HCT116 (cell line): ENCODE measurements around the gene PPP2R5C. TPM values are rescaled to one million over a fixed set of nuclear protein-coding genes. Genes with fewer than 3 reads are reported as not detected.

Experiments
- ATAC-seq: fragments of 200-7000 bp; cut with Tn5 transposase; 2 replicates; pipeline ENCODE4 v1.9.1; 2020; ENCODE audit warnings: mild to moderate bottlenecking, moderate library complexity
- BruUV-seq: library from RNA; stranded (reverse); fragments of 400-500 nt; replicated peaks from 2 replicates; lab custom pipeline; 2021; lab: Mats Ljungman, UMichigan
- CTCF ChIA-PET: fragments of 300-600 bp; sonication (Branson Sonifier 250); formaldehyde crosslinking; loops from one replicate; lab custom pipeline; 2021; ENCODE audit warnings: antibody characterized with exemption; lab: Charles Lee
- POLR2A ChIA-PET: fragments of 300-600, 350-600 bp; sonication (Branson Sonifier 250); formaldehyde crosslinking; loops from one replicate; lab custom pipeline; 2021; ENCODE audit warnings: antibody characterized with exemption; lab: Charles Lee
- RAD21 ChIA-PET, 2 experiments: fragments of 300-600 bp; sonication (Branson Sonifier 250); formaldehyde crosslinking; loops; one replicate each; lab custom pipeline; 2023; ENCODE audit warnings: low total read pairs in 2 of 2; ENCODE audit not compliant: uncharacterized antibody in 2 of 2, unreplicated experiment in 2 of 2, low non-redundant PET in 1 of 2; lab: Charles Lee
- DNase-seq: peaks from one replicate; pipeline ENCODE4 v3.0.0-alpha.2; 2010; ENCODE audit warnings: low read depth, low spot score
- H2AFZ ChIP-seq: fragments of 200-600 bp; shearing (Covaris generic), sonication (generic); 2 replicates; pipeline ENCODE4 v1.6.1; 2017; ENCODE audit warnings: low read depth, mixed run types, mixed read lengths, antibody characterized with exemption, low read length; ENCODE audit not compliant: poor library complexity, severe bottlenecking
- H3K27ac ChIP-seq: 2 replicates; pipeline ENCODE4 v1.5.1; 2012; ENCODE audit warnings: low read depth, low read length
- H3K27me3 ChIP-seq: fragments of 200-600 bp; sonication (generic); 2 replicates; pipeline ENCODE4 v1.6.1; 2016; ENCODE audit warnings: mixed run types, low read length, mixed read lengths; ENCODE audit not compliant: insufficient read depth
- H3K36me3 ChIP-seq, 2 experiments: fragments of 200-500 bp in 1 of 2; fragments of 200-600 bp in 1 of 2; sonication (Bioruptor generic) in 1 of 2; sonication (generic) in 1 of 2; 2 replicates each; pipeline versions ENCODE4 v1.5.1 to v1.6.1; 2014 to 2016; ENCODE audit warnings: low read length in 2 of 2, inconsistent platforms in 1 of 2, mixed read lengths in 1 of 2, mixed run types in 1 of 2; ENCODE audit not compliant: insufficient read depth in 2 of 2, control insufficient read depth in 1 of 2
- H3K4me1 ChIP-seq, 2 experiments: fragments of 200-600 bp in 1 of 2; sonication (generic) in 1 of 2; 2 replicates each; pipeline versions ENCODE4 v1.5.1 to v1.6.1; 2012 to 2017; ENCODE audit warnings: low read length in 2 of 2, inconsistent platforms in 1 of 2, mild to moderate bottlenecking in 1 of 2, mixed read lengths in 1 of 2, mixed run types in 1 of 2, moderate library complexity in 1 of 2; ENCODE audit not compliant: insufficient read depth in 2 of 2, control insufficient read depth in 1 of 2
- H3K4me2 ChIP-seq: fragments of 200-600 bp; sonication (generic); 2 replicates; pipeline ENCODE4 v1.6.1; 2017; ENCODE audit warnings: mixed run types, low read length, mixed read lengths
- H3K4me3 ChIP-seq, 2 experiments: fragments of 200-600 bp in 1 of 2; sonication (generic) in 1 of 2; replicated peaks in 1 of 2; 2 replicates each; pipeline ENCODE4 v1.5.1; 2011 to 2016; ENCODE audit warnings: low read length in 2 of 2, control low read depth in 1 of 2, low read depth in 1 of 2, mild to moderate bottlenecking in 1 of 2, mixed read lengths in 1 of 2, mixed run types in 1 of 2
- H3K79me2 ChIP-seq: fragments of 200-600 bp; sonication (generic); 2 replicates; pipeline ENCODE4 v1.6.1; 2017; ENCODE audit warnings: mild to moderate bottlenecking, mixed run types, low read length, moderate library complexity, mixed read lengths; ENCODE audit not compliant: insufficient read depth
- H3K9ac ChIP-seq: fragments of 200-600 bp; sonication (generic); 2 replicates; pipeline ENCODE4 v1.6.1; 2016; ENCODE audit warnings: low read length, mixed read lengths
- H3K9me2 ChIP-seq: fragments of 200-600 bp; sonication (generic), shearing (Covaris generic); 2 replicates; pipeline ENCODE4 v1.6.1; 2017; ENCODE audit warnings: mixed run types, mild to moderate bottlenecking, moderate library complexity; ENCODE audit not compliant: insufficient read depth
- H3K9me3 ChIP-seq, 2 experiments: fragments of 200-500 bp in 1 of 2; fragments of 200-600 bp in 1 of 2; sonication (Bioruptor generic) in 1 of 2; sonication (generic) in 1 of 2; 2 replicates each; pipeline ENCODE4 v1.6.1; 2014 to 2017; ENCODE audit warnings: low read length in 2 of 2, mixed read lengths in 2 of 2, inconsistent platforms in 1 of 2, low read depth in 1 of 2, mild to moderate bottlenecking in 1 of 2, mixed run types in 1 of 2, moderate library complexity in 1 of 2; ENCODE audit not compliant: control insufficient read depth in 1 of 2, insufficient read depth in 1 of 2
- H4K20me1 ChIP-seq: fragments of 200-600 bp; sonication (generic), shearing (Covaris generic); 2 replicates; pipeline ENCODE4 v1.6.1; 2017; ENCODE audit warnings: mixed run types, mild to moderate bottlenecking, moderate library complexity; ENCODE audit not compliant: insufficient read depth
- CBX3 ChIP-seq: IDR thresholded peaks from 2 replicates; pipeline ENCODE4 v1.6.1; 2012; ENCODE audit warnings: low read depth
- CTCF ChIP-seq, 3 experiments: fragments of 200-600 bp in 1 of 3; sonication (generic) in 1 of 3; IDR thresholded peaks in 2 of 3; conservative IDR thresholded peaks in 1 of 3; 2 replicates each; pipeline ENCODE4 v1.5.1; 2012 to 2017; ENCODE audit warnings: low read depth in 2 of 3, low read length in 2 of 3, antibody characterized with exemption in 1 of 3, borderline replicate concordance in 1 of 3, control low read depth in 1 of 3, mild to moderate bottlenecking in 1 of 3, mixed read lengths in 1 of 3, mixed run types in 1 of 3, moderate library complexity in 1 of 3; ENCODE audit not compliant: insufficient read depth in 1 of 3
- EGR1 ChIP-seq: IDR thresholded peaks from 2 replicates; pipeline ENCODE4 v1.6.1; 2012; ENCODE audit warnings: low read depth
- ELF1 ChIP-seq: IDR thresholded peaks from 2 replicates; pipeline ENCODE4 v1.6.1; 2012; ENCODE audit warnings: low read depth, borderline replicate concordance
- EZH2 ChIP-seq: fragments of 200-600 bp; sonication (generic); IDR thresholded peaks from 2 replicates; pipeline ENCODE4 v1.6.1; 2017; ENCODE audit warnings: antibody characterized with exemption, mixed run types
- FOSL1 ChIP-seq: IDR thresholded peaks from 2 replicates; pipeline ENCODE4 v1.6.1; 2012; ENCODE audit warnings: low read depth
- POLR2AphosphoS5 ChIP-seq: IDR thresholded peaks from 2 replicates; pipeline ENCODE4 v1.6.1; 2011; ENCODE audit warnings: mild to moderate bottlenecking, low read depth, low read length, moderate library complexity
- SIN3A ChIP-seq: IDR thresholded peaks from 2 replicates; pipeline ENCODE4 v1.6.1; 2012; ENCODE audit warnings: low read depth
- TCF7L2 ChIP-seq: IDR thresholded peaks from 2 replicates; pipeline ENCODE4 v1.7.0; 2011; ENCODE audit warnings: borderline replicate concordance, inconsistent platforms; ENCODE audit not compliant: insufficient read depth, insufficient read length; ENCODE audit errors: extremely low read depth
- YY1 ChIP-seq: IDR thresholded peaks from 2 replicates; pipeline ENCODE4 v1.6.1; 2011; ENCODE audit warnings: low read length, low read depth, moderate library complexity, mild to moderate bottlenecking; ENCODE audit not compliant: insufficient replicate concordance; ENCODE audit errors: extremely low read depth
- ZNF274 ChIP-seq: fragments of 200-500 bp; sonication (Bioruptor generic); IDR thresholded peaks from 2 replicates; pipeline ENCODE4 v1.6.1; 2014; ENCODE audit warnings: mild to moderate bottlenecking, low read depth, low read length, inconsistent platforms
- intact Hi-C: fragments of 100-400 bp; cut with micrococcal nuclease; formaldehyde crosslinking; loops from 2 replicates; pipeline ENCODE4 v1.10.0; 2022
- total RNA-seq: library from RNA; stranded (reverse); gene quantifications from one replicate; pipeline ENCODE4 v1.2.1, GENCODE V29; 2021; ENCODE audit not compliant: unreplicated experiment

The PPP2R5C gene
- total RNA-seq, 1 experiment from 2014 or later = 117 TPM

GRCh38 chr14:101784631-101785030, 23.1 kb downstream of the PPP2R5C start:
- no peak for DNase-seq
- H3K4me1 ChIP-seq = no peaks in the 10 kb centered on the region
- POLR2A ChIA-PET = no interaction called here
- no peak overlapping the region for H3K4me2 ChIP-seq
- no peak overlapping the region for H3K27ac ChIP-seq
- no peaks in the 10 kb centered on the region for H3K27me3 ChIP-seq
- H3K36me3 ChIP-seq = no peaks in the 10 kb centered on the region
- no peaks in the 10 kb centered on the region for H3K79me2 ChIP-seq
- no peaks in the 10 kb centered on the region for H3K9me3 ChIP-seq
- no peak overlapping the region for H3K4me3 ChIP-seq
- H3K9ac ChIP-seq = no peak overlapping the region
- no peak for TF ChIP-seq EZH2
- no peak for TF ChIP-seq POLR2AphosphoS5
- no peak for TF ChIP-seq CBX3
- no peak for TF ChIP-seq YY1
- H2AFZ ChIP-seq = no peak overlapping the region
- CTCF ChIA-PET = no interaction called here
- H3K9me2 ChIP-seq = no peaks in the 10 kb centered on the region
- no peak for ATAC-seq
- RAD21 ChIA-PET = no interaction called here
- BruUV-seq = no TSS peak
- H4K20me1 ChIP-seq = no peaks in the 10 kb centered on the region
- intact Hi-C loops = no loop called here

GRCh38 chr14:101788016-101788635, 26.6 kb downstream of the PPP2R5C start:
- Histone ChIP-seq H2AFZ (no peak overlapping the region), H3K27ac (no peak overlapping the region), H3K36me3 (no peaks in the 10 kb centered on the region), H3K9ac (no peak overlapping the region), H3K9me2 (no peaks in the 10 kb centered on the region), H3K4me2 (no peak overlapping the region), H3K27me3 (no peaks in the 10 kb centered on the region), H4K20me1 (no peaks in the 10 kb centered on the region), H3K4me1 (no peaks in the 10 kb centered on the region), H3K9me3 (no peaks in the 10 kb centered on the region), H3K4me3 (no peak overlapping the region), H3K79me2 (no peaks in the 10 kb centered on the region)
- RAD21 ChIA-PET = no interaction called here
- intact Hi-C loops = no loop called here
- ATAC-seq (no peak), DNase-seq (no peak)
- no TSS peak for BruUV-seq
- TF ChIP-seq CBX3 = no peak
- no peak for TF ChIP-seq EGR1
- no peak for TF ChIP-seq FOSL1
- no peak for TF ChIP-seq SIN3A
- no peak for TF ChIP-seq TCF7L2
- TF ChIP-seq CTCF (IDR thresholded peaks at IDR 0.05 in 2 of 3, conservative IDR thresholded peaks at IDR 0.05 in 1 of 3; ENCODE audit: borderline replicate concordance in 1 of 3, insufficient read depth in 1 of 3, low read depth in 2 of 3, low read length in 2 of 3) = no peak
- no peak for TF ChIP-seq EZH2
- no peak for TF ChIP-seq ZNF274
- TF ChIP-seq ELF1 = no peak
- CTCF ChIA-PET = no interaction called here
- POLR2A ChIA-PET = no interaction called here
